Measurements from ENCODE around the gene SLC6A11.
A peak's percentile ranks its signal among the peaks of the same experiment; 100 is the strongest.

The SLC6A11 gene

DNA sequence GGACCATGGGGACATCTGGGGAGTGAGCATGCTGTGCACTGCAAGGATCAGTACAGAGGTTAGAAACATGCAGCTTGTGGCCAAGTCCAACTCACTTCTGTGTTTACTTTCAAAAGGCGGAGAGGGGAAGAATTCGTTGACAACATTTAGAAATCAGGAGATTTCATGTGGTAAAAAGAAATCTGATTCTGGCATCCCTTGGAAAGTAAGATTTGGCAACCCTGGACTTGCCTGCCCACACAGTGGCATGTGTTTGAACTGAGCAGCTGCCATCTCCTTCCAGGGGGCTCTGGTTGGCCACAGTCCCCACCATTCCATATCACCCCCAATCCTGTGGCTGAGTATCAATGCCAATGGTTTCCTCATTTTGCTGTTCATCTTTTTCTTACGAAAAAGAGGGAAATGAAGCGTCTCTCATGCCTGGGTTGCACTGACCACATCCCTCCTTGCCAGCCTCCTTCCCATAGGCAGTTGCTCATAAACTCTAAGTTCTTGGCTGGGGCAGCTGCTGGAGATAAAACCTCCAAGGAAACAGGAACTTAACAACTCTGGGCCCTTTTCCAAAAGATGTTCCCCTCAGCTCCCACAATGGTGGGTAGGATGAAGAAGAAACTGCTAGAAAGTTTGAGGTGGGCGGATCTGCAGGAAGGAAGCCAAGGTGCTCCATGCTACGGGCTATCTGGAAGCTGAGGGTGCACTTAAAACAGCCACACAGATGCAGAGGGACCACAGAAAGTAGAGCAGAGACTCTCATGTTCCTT lies 29.2 kb downstream of the SLC6A11 start:
- no peak for DNase-seq

DNA sequence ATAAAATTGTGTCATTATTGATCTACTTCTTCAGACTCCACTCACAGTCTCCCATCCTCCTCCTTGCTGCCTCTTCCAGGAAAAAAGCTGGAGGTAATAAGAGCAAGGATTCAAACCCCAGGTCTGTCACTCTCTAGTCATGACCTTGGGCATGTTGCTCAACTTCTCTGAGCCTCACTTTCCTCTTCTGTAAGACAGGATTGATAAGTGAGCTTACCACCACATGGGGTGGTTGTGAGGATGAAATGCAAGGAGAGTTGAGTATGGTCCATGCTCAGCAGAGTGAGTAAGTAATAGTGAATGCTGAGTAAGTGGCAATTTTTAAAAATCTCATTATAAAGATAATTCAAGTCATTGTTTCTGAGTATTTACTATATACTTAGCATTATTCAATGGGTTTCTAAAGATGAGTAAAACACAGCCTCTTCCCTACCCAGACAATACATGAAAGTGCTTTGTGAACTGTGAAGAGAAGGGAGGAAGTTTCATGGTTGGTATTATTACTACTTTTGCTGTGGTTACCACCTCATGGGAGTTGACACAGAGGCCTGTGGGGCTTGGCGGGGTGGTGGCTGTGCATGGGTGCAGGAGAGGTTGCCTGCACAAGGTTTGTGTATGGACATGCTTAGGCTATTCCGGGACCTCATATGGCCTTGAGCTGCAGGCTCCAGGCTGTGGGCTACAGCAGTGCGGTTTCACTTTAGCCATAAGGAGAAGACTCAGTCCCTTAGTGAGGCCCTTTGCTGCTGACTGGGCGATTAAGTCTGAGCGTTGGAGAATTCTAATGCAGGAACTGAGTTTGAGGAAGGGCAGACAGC lies 30.0 kb downstream of the SLC6A11 start:
- no peak for DNase-seq

DNA sequence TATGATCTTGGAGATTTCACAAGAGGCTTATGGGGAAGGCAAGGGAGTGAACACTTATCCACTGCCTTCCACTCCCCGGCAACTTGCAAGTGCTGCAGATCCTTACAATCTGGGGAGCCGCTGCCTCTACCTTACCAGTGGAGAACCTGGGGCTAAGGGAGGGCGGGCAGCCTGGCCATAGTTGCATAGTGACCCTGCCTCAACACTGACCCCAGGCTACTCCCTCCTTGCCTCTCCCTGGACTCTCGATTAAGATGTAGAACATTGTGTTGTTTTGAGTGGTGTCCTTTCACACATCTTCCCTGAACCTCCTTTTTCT lies 30.6 kb downstream of the SLC6A11 start:
- no peak for DNase-seq

DNA sequence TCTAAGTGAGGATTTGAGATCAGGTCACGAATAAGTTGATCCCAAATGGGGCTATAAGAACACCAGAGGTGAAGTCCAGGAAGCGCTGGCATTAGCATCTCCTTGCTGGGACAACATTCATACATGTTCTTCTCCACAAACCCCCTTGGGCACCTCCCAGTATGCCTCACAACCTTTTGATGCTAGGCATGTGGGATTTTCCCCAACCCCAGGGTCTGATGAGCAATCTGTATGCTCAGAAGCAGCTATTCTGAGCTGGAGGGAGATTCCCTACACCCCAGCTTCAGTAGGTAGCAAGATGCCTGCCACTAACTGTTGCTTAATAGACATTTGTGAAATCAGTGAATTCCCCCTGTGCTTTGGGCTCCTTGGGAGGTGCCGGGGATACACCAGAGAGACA lies 32.2 kb downstream of the SLC6A11 start:
- DNase-seq: no peak

DNA sequence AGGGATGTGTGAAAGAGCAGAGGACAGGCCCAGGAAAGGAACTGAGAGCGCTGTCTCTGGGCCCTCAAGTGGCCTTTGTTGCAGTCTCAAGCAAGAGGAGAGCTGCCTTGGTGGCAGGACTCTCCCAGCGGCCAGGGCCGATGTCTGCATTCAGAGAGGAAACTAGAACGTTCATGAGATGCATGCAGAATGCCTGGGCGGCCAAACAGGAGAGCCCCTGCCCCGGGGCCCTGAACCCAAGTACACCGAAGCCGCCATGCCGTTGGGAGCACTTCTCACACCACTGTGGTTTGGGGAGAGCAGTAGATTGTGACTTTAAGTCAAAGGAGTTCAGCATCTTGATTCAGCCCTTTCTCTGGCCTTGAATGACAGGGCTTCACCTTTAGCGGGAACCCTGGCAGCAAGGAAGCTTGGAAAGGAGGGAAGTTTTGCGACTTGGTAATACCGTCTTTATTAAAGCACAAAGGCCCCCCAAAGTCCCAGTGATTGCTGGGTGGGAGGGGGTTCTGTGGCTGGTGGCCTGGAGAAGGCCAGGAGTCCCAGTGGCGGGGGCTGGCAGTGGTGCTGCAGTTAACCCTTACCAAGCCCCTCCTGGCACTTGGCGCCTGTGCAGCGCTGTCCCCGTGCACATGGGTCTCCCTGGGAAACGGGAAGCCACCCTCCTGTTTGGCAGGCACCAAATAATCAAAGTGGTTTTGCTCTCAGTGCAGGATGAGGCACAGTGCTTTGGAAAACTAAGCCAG lies 36.2 kb downstream of the SLC6A11 start:
- peak; percentile 54 for DNase-seq

DNA sequence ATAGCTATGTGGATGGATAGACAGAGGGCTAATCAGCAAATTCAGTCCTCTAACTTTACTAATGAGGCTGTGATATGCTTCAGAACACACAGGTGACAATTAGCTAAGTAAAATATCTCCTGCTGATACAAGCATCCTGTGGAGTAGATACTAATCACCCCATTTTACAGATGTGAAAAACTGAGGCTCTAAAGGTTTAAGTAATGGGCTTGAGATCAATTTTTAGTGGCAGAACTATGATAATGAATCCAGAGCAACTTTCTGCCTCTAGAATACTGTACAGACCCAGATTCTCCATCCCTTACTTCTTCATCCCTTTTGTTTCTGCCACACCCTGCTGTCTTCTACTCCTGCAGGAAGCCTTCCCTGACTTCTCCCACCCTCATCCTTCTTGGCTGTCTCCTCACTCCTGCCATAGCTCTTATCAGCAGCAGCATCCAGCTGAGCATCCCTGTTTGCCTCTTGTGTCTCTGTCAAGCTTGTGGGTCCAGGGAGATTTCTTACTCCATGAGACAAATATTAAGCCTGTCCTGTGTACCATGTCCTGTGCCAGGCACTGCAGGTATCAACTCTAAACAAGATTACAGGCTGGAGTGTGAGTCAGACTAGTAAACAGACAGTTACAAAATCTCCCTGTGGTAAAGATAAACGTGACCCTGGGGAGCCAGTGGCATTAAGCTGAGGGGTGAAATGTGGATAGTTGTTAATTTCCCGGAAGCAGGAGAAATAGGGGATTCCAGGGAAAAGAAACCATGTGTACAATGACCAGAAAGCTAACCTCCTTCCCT lies 39.2 kb downstream of the SLC6A11 start:
- no peak for DNase-seq

DNA sequence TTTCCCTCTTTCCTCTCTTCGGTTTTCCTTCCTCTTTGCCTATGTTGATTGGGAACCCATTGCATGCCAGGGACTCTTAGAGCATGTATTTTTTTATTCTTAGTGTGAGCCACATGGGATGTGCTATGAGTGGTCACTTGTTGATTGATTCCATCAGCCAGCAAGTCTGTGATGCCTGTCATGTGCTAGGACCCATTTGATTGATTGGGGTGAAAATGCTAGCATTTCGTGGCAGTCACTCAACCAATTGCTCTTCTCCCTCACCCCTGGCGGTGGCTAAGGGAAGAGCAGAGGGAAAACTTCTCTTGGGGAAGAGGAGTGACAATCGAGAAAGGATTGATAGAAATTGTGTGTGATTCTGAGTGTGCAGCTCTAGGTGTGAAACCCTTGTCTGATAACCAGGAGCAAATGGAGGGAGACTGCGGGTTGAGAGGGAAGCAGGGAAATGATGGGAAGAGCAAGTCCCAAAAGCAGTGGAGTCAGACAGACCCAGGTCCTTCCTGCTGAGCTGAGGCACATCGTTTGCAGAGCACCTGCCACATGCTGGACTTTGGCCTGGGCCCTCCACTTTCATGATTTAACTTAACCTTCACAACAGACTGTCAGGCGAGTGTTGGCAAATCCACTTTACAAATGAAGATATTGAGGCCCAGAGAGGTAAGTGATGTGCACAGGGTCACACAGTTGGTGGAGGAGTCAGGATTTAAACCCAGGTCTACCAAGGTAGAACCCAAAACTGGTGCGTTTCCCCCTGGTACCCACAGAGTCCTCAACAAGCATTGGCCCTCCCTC lies 40.0 kb downstream of the SLC6A11 start:
- DNase-seq: no peak

DNA sequence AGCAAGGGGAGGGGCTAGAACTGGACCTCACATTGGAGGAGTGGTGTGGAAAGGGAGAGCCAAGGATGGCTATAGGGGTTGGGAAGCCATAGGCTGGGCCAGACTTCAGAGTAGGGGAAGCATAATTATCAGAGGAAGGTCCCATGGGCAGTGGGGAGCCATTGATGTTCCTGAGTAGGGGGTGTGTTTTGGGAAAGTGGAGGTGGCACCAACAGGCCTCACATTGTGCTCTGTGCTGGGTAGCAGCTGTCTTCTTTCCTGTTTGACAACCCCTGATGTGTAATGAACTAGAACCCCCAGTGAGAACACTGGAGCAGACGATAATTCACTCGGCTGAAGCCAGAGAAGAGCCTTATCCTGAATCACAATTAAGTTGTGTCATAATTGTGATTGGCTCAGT lies 41.2 kb downstream of the SLC6A11 start:
- DNase-seq: no peak

DNA sequence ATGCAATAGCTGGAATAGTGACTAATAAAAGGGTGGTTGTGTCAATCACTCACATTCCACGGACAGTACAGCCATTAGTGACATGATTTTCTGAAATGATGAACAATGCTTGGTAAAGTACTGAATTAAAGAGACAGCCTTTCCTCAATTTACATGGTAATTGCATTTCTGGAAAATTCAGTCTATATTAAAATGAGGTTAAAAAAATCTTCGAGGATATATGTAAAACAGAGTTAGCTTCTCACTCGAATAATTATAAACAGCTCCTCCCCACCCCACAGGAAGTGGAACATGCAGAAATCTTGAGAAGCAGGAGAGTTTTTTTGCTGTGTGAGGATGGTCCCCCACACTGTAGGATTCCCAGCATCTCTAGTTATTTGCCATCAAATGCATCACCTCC lies 42.1 kb downstream of the SLC6A11 start:
- no peak for DNase-seq

DNA sequence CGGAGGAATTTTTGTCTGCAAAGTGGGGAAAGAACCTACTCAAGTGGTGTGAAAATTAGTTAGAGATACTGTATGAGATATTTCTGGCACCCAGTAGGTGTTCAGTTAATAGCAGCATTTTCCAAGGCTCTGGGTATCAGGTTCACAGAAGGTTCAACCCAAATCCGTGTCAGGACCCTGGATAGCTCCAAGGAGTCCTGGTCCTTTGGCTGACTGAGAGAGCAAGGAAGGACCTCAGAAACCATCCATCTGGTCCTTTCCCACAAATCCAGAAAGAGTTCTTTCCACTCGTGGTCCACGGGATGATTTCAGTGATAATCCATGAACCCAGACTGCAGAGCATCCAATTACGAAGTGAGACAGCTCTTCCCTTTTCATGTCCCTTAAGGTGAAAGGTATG lies 51.4 kb downstream of the SLC6A11 start:
- DNase-seq: no peak

DNA sequence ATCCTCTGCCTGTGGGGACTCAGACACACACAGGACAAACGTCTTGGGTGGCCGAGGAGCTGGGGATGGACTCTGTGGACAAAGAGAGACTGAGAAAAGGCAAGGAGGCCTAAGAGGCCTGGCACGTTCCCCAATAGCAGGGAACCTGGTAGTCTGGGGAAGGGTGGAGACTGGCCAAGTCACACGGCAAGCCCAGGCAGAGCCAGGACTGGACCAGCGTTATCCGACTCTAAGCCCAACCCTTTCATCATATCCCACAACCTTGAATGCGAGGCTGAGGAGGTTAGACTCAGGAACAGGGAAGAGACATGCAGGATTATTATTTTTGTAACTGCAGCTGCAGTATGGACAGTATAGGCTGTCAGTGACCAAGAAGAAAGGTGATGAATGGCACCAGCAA lies 53.4 kb downstream of the SLC6A11 start:
- peak; percentile 12 for DNase-seq

DNA sequence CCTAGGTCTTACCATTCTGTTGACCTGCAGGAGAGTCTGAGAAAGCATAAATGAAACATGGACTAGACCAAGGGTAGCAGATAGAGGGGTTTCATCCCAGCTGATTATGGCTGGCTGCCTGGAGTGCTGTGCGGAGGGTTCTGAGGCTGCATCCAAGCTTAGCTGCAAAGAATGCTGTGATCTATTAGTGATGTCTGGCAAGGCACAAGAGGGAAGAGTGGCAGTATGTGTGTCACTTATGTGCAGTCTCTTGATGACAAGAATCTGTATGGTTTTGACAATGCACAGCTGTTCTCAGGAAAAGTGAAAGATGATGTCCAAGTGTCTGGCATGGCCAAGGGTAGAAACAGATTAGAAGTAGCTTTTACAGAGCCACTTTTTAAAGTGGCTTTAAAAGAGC lies 54.3 kb downstream of the SLC6A11 start:
- no peak for DNase-seq

DNA sequence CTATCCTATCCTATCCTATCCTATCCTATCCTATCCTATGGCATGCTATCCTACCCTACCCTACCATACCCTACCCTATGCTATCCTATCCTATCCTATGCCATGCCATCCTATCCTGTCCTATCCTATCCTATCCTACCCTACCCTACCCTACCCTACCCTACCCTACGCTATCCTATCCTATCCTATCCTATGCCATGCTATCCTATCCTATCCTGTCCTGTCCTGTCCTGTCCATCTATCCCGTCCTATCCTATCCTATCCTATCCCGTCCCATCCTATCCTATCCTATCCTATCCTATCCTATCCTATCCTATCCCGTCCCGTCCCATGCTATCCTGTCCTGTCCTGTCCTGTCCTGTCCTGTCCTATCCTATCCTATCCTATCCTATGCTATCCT lies 57.4 kb downstream of the SLC6A11 start:
- DNase-seq: no peak

DNA sequence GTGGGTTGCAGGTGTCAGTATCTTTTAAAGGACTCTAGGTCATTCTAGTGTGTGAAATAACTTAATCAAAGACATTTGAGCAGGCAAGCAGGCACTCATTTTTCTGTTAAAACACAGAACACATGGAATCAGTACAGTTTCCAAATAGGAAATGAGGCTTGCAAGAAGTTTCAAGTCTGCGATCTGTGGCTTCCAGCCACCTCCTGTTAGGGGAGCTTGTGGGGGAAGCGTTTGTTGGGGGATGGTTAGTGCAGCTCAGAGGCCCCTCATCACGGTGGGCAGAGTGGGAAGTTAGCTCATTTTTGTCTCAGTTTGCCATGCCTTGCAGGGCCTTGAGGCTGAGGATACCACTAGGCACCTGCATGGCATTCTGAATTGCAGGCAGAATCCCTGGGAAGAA lies 59.9 kb downstream of the SLC6A11 start:
- no peak for DNase-seq

DNA sequence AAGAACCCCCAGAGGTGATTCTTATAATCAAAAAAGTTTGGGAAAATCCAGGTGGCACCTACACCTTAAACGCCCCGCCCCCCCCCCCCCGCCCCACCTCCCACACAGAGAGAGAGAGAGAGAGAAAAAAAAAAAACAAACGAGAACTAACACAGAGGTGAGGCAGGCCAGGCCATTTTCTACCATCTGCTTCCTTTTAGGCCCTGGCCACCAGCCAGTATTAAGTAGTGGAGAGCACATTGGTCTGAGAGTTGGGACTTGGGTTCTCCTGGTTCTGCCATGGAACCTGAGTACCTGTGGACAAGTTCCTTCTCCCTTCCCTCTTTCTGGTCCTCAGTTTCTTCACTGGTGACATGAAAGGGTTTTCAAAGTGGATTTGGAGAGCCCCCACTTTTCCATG lies 60.6 kb downstream of the SLC6A11 start:
- DNase-seq: no peak

DNA sequence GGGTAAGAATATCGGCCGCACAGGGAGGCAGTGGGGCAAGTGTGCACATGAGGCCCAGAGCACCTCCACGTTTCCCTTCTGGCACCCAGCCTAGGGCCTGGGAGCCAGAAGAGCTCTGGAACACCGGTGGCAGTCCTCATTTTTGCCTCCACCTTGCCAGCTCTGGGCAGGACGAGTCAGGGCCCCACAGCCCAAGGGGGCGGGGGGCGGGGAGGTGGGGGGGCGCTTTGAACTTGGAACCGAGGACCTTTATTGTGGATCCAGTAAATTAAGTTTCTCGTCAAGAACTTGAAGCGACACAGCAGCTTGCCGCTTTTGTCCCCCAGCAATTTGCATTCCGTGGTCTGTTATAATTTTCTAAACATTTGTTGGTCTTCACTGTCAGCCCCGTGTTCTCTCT lies 66.8 kb downstream of the SLC6A11 start:
- DNase-seq: no peak

DNA sequence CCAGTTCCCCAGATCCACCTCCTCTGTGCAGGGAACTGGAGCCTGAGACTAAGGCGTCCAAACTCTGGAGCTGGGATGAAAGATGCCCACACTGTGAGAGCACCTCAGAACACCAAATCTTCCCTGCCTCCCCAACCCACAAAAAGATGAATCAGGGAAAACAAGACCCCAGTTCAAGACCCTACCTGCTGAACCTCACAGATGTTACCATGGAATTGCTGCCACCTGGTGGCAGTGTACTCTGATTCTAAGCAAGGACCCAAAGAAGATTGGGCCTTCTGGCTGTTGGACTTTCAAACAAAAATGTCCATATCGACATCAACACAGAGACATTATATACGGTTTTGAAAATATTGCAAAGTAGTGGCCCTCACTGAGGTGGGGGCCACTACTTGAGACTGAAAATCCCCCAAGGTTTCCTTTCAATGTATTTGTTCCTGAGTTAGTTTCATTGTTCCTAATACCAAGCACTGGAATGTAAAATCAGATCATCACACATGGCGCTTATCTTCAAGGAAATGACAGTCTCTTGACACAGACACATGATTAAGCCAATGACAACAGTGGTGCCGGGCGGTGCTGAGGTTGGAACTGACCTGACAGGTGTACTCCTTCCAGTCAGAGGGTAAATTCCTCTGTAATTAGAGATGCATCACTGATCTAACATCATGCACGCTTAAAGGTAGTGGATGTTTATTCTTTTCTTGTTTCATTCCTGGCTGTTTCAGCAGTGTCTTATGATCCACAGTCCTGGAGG lies 67.6 kb downstream of the SLC6A11 start:
- DNase-seq: peak; percentile 19

DNA sequence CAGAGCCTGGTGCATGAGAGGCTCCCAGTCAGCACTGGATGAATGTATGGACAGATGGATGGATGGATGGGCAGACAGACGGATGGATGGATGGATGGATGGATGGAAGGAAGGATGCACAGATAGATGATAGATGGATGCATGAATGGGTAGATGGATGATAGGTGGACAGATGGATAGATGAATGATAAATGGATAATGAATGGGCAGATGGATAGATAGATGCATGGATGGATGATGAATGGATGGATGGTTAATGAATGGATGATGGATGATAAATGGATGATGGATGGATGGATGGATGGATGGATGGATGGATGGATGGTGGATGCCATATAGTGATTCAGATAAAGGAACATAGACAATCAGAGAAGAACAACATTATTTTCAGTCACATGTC lies 71.0 kb downstream of the SLC6A11 start:
- no peak for DNase-seq

DNA sequence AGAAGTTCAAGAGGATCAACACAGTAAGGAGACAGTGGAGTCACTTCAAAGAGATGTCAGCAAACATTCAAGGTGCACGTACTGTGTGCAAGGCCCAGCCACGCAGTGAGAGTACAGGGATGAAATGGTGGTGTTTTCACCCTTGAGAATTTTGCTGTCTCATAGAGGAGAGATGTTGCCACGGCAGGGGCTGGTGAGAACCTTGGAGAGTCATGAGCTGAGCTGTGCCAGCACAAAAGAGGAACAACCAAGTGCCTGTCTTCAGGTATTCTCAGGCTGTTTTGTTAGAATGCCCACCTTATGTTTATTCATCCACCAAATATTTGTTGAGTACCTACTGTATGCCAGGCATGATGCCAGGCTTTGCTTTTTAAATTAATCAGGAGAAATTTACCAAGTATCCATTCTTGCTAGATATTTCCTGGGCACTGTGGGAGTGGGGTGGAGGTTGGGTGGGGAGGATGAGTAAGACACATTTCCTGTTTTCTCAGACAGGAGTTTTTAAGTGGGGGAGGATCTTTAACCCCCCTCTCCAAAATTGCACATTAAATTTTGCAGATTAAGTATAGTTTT lies 72.6 kb downstream of the SLC6A11 start:
- no peak for DNase-seq

DNA sequence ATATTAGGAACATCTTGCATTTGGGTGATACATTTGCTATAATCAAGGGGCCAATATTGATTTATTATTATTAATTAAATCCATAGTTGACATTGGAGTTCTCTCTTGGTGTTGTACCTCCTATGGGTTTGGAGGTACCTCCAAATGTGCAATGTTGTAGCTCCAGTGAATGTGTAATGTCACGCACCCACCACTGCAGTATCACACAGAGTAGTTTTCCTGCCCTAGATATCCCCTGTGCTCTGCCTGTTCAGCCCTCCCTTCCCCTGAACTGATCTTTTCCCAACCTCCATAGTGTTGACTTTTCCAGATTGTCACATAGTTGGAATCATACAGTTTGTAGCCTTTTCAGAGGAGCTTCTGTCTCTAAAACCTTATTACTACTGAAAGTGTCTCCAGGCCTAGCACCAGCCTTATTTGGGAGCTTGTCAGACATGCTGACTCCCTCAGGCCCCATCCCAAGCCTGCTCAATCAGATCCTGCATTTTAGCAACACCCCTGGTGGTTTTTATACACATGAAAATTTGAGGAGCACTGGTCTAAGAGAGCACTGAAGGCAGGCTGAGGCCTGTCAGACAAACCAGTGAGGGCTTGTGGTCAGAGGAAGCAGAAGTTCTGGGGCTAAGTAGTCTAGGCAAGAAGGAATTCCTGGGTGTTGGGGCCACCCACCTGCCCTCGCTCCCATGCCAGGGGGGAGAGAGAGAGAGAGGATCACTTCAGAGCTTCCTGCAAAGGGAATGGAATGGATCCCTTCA lies 73.4 kb downstream of the SLC6A11 start:
- DNase-seq: no peak

All from midbrain (tissue), 1 donor.